SK-N-SH treated with all-trans-retinoic acid at 6 μM for 48 hours (cell line): ENCODE measurements around the gene TAF15.

Experiments
- RARB ChIP-seq: fragments of 250-450 bp; sonication (Bioruptor Pico); IDR thresholded peaks from 2 replicates; pipeline ENCODE4 v1.8.0; 2021; ENCODE audit warnings: mild to moderate bottlenecking, moderate library complexity
- ZFP3 ChIP-seq: fragments of 250-450 bp; sonication (Bioruptor Pico); IDR thresholded peaks from 2 replicates; pipeline ENCODE4 v1.5.0; 2020; ENCODE audit warnings: mild to moderate bottlenecking, moderate library complexity

DNA sequence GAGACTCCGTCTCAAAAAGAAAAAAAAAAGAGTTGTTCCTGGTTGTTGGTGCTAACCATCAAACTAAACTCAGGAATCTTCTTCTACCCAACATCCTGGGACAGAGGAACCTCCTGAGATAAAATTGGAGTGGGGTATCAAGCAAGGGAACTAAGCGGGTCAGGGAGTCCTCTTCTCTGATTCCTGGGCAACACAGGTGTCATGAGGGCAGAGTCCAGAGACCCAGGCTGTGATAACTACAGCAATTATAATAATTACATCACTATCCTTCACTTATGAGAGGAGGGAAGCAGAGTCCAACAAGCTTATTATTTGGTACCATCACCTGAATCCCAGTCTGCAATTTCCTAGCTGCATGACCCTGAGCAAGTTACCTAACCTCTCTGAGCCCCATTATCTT lies 40.5 kb upstream of the TAF15 start:
- no peak for TF ChIP-seq RARB (CRISPR knock-in tag)
- no peak for TF ChIP-seq ZFP3 (CRISPR knock-in tag)
